H1 (cell line): ENCODE data around the gene TMC4.

Source experiments
- CEBPB ChIP-seq: IDR thresholded peaks from 2 replicates; pipeline ENCODE4 v1.6.1; 2012; ENCODE audit warnings: low read depth, low read length
- EP300 ChIP-seq, 2 experiments: IDR thresholded peaks; 1 replicate in 1 of 2; 2 replicates in 1 of 2; pipeline ENCODE4 v1.6.1; 2011 to 2012; ENCODE audit warnings: low read depth in 2 of 2, low read length in 2 of 2, mild to moderate bottlenecking in 2 of 2, borderline replicate concordance in 1 of 2, inconsistent platforms in 1 of 2, moderate library complexity in 1 of 2
- POLR2A ChIP-seq, 2 experiments: IDR thresholded peaks; 1 replicate in 1 of 2; 2 replicates in 1 of 2; pipeline ENCODE4 v1.6.1; 2011; ENCODE audit warnings: low read depth in 2 of 2, low read length in 2 of 2, mild to moderate bottlenecking in 2 of 2; ENCODE audit errors: control extremely low read depth in 1 of 2
- POU5F1 ChIP-seq: IDR thresholded peaks from 2 replicates; pipeline ENCODE4 v1.6.1; 2011; ENCODE audit warnings: low read depth, mild to moderate bottlenecking, low read length, moderate library complexity

DNA sequence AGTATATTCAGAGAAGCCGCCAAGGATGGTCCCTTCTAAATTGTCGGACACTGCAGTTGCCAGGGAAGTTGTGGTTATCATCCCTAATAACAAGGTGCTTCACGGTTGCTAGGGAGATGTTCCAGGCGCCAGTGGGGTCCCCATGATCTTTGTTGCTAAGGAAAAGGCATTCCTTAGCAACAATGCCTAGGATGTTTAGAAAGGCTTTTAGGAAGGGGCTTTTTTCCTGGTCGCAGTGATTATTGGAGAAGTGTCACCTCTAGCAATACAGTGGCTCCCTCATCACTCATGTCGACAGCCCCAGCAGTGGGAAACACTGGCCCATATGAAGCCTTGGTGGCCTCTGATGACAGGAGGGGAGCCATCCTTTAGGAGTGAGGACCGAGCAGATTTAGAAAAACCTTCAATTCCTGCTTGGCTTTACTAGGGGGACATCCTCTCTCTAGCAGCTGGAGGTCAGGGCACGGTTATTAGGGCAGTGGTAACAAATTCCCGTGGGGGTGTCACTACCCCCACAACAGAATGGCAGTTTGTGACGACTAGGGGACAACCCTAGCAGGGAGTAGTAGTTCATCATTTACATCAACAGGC, 6.4 kb upstream of the TMC4 start:
- no peak for TF ChIP-seq EP300 (IDR thresholded peaks at IDR 0.05; ENCODE audit: borderline replicate concordance in 1 of 2, low read depth in 2 of 2, low read length in 2 of 2)
- TF ChIP-seq POU5F1: no peak
- TF ChIP-seq CEBPB: no peak
- TF ChIP-seq POLR2A (IDR thresholded peaks at IDR 0.05; ENCODE audit: control extremely low read depth in 1 of 2, low read depth in 2 of 2, low read length in 2 of 2): no peak
